ENCODE measurements around the gene BEST1.

BEST1 gene

GRCh38 chr11:61976420-61976800 is 26.3 kb downstream of the BEST1 start:
- Histone ChIP-seq H3K27ac (peak overlapping the region; percentile 27), H3K27me3 (ENCODE audit: control insufficient read depth, insufficient read depth, low read length) (no peaks in the 10 kb centered on the region), H3K4me3 (ENCODE audit: low read depth, low read length) (no peak overlapping the region), H3K36me3 (ENCODE audit: control insufficient read depth, insufficient read depth, low read length) (no peaks in the 10 kb centered on the region), H3K9me3 (ENCODE audit: control insufficient read depth, low read length) (no peaks in the 10 kb centered on the region), H3K9ac (no peak overlapping the region), H3K79me2 (no peaks in the 10 kb centered on the region), H3K4me2 (ENCODE audit: low read length) (no peak overlapping the region), H3K4me1 (peaks cover 24% of the 10 kb centered on the region), H2AFZ (peak overlapping the region; percentile 34)
- TF ChIP-seq CTCF (IDR thresholded peaks at IDR 0.05) = no peak

- Histone ChIP-seq H3K4me3 (ENCODE audit: low read depth, low read length) (no peak overlapping the region), H3K36me3 (ENCODE audit: control insufficient read depth, insufficient read depth, low read length) (no peaks in the 10 kb centered on the region), H3K79me2 (no peaks in the 10 kb centered on the region), H3K27ac (no peak overlapping the region), H3K27me3 (ENCODE audit: control insufficient read depth, insufficient read depth, low read length) (no peaks in the 10 kb centered on the region), H3K4me1 (peaks cover 23% of the 10 kb centered on the region), H3K4me2 (ENCODE audit: low read length) (no peak overlapping the region), H2AFZ (no peak overlapping the region), H3K9ac (no peak overlapping the region), H3K9me3 (ENCODE audit: control insufficient read depth, low read length) (no peaks in the 10 kb centered on the region)
- TF ChIP-seq CTCF (IDR thresholded peaks at IDR 0.05) = no peak
These were observed 26.8 kb downstream of the BEST1 start for GRCh38 chr11:61976813-61977475.

GRCh38 chr11:61978703-61979661 is 28.8 kb downstream of the BEST1 start:
- Histone ChIP-seq H3K9ac (no peak overlapping the region), H3K36me3 (ENCODE audit: control insufficient read depth, insufficient read depth, low read length) (no peaks in the 10 kb centered on the region), H2AFZ (peak overlapping the region; percentile 46), H3K9me3 (ENCODE audit: control insufficient read depth, low read length) (no peaks in the 10 kb centered on the region), H3K4me1 (peaks cover 7% of the 10 kb centered on the region), H3K4me2 (ENCODE audit: low read length) (no peak overlapping the region), H3K4me3 (ENCODE audit: low read depth, low read length) (no peak overlapping the region), H3K27me3 (ENCODE audit: control insufficient read depth, insufficient read depth, low read length) (no peaks in the 10 kb centered on the region), H3K27ac (peak overlapping the region; percentile 11), H3K79me2 (no peaks in the 10 kb centered on the region)
- no peak for TF ChIP-seq CTCF (IDR thresholded peaks at IDR 0.05)

- Histone ChIP-seq H3K4me3 (ENCODE audit: low read depth, low read length) (no peak overlapping the region), H3K27ac (no peak overlapping the region), H3K4me1 (peaks cover 3% of the 10 kb centered on the region), H2AFZ (no peak overlapping the region), H3K4me2 (ENCODE audit: low read length) (no peak overlapping the region), H3K9me3 (ENCODE audit: control insufficient read depth, low read length) (no peaks in the 10 kb centered on the region), H3K79me2 (no peaks in the 10 kb centered on the region), H3K27me3 (ENCODE audit: control insufficient read depth, insufficient read depth, low read length) (no peaks in the 10 kb centered on the region), H3K9ac (no peak overlapping the region), H3K36me3 (ENCODE audit: control insufficient read depth, insufficient read depth, low read length) (no peaks in the 10 kb centered on the region)
- TF ChIP-seq CTCF (IDR thresholded peaks at IDR 0.05) = no peak
These were observed 30.8 kb downstream of the BEST1 start for GRCh38 chr11:61980783-61981541.
